ENCODE measurements around the gene PLEKHA8. TPM values are rescaled to one million over a fixed set of nuclear protein-coding genes. Genes with fewer than 3 reads are reported as not detected.

Gene PLEKHA8
- total and polyA plus RNA-seq, 2 of the 8 experiments (the other 6 are each of a cell fraction or from before 2014, with no cell fraction given), result 10.7 to 44.0 TPM

DNA sequence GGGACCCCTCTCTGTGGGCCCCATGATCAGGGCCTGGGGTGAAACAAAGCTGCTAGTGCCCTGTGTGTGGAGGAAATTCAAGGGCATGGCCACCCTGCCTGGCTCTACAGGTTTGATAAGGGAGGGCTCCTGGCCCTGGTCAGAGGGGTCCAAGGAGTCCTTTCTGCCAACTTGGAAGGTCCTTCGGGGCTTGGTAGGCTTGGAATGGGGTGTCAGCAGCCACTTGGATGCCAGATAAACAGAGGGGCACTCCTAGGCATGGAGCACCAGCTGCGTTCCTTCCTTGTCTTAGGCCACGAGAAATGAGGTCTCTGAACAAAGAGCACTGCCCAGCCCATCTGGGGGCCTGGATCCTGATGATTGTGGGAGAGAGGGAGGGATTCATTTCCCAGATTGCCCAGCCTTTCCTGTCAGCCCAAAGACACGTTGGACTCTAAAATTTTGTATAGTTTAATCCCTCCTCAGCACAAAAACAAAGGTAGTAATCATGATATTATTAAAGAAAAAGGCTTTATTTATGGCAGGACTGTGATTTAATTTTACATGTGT is 111.7 kb downstream of the PLEKHA8 start:
- Histone ChIP-seq H2BK5ac (ENCODE audit: low read depth, low read length) (no peak overlapping the region), H4K8ac (ENCODE audit: extremely low read depth, insufficient read depth, low read length) (no peak overlapping the region), H3K79me2 (ENCODE audit: control insufficient read depth in 1 of 2, insufficient read depth in 2 of 2, low read length in 2 of 2) (no peaks in the 10 kb centered on the region; a peak in 1 of 4 replicates), H3K4me2 (ENCODE audit: insufficient read depth in 1 of 2, low read depth in 2 of 2, low read length in 2 of 2) (no peak overlapping the region), H2BK15ac (ENCODE audit: low read length) (no peak overlapping the region), H4K5ac (ENCODE audit: insufficient read length, low read depth, low read length) (no peak overlapping the region), H2BK12ac (ENCODE audit: low read depth, low read length) (no peak overlapping the region), H3K14ac (ENCODE audit: insufficient read length) (no peak overlapping the region), H3K56ac (replicated peaks; ENCODE audit: insufficient read length, low read depth, low read length) (no peak overlapping the region), H2BK20ac (ENCODE audit: low read length) (no peak overlapping the region), H3K9me3 (ENCODE audit: insufficient read depth in 2 of 2, low read depth in 1 of 2, low read length in 1 of 2) (no peaks in the 10 kb centered on the region), H3K23me2 (ENCODE audit: low read depth, low read length) (peaks cover 11% of the 10 kb centered on the region), H2BK120ac (replicated peaks; ENCODE audit: low read depth, low read length) (no peak overlapping the region), H4K20me1 (replicated peaks in 1 of 2; ENCODE audit: control insufficient read depth in 1 of 2, insufficient read depth in 2 of 2, low read length in 2 of 2) (peaks cover 0 to 5% of the 10 kb centered on the region in 2 experiments), H2AK5ac (ENCODE audit: low read depth, low read length) (no peak overlapping the region), H3K4me3 (ENCODE audit: extremely low read depth in 1 of 4, insufficient read depth in 2 of 4, low read depth in 3 of 4, low read length in 4 of 4) (no peak overlapping the region), H3K4ac (replicated peaks; ENCODE audit: insufficient read length, low read depth, low read length) (no peak overlapping the region), H3K18ac (ENCODE audit: extremely low read depth, low read length) (no peak overlapping the region), H3K4me1 (replicated peaks in 1 of 4; ENCODE audit: control insufficient read depth in 3 of 4, insufficient read depth in 4 of 4, low read length in 3 of 4) (peaks cover 0 to 4% (median 0%) of the 10 kb centered on the region in 4 experiments; a peak in 1 of 7 replicates), H3K27ac (ENCODE audit: low read depth, low read length) (no peak overlapping the region), H3K9ac (replicated peaks in 1 of 4; ENCODE audit: extremely low read depth in 1 of 4, low read depth in 3 of 4, low read length in 3 of 4) (no peak overlapping the region; a peak in 1 of 7 replicates), H2AFZ (ENCODE audit: low read length) (no peak overlapping the region), H3K23ac (ENCODE audit: insufficient read length) (no peak overlapping the region), H3K27me3 (replicated peaks in 1 of 4; ENCODE audit: control insufficient read depth in 3 of 4, extremely low read depth in 1 of 4, insufficient read depth in 3 of 4, low read length in 3 of 4) (peaks cover 3 to 19% (median 15%) of the 10 kb centered on the region in 4 experiments), H3K79me1 (ENCODE audit: low read depth, low read length) (no peaks in the 10 kb centered on the region), H4K91ac (replicated peaks; ENCODE audit: insufficient read length, low read length) (no peak overlapping the region), H3K36me3 (ENCODE audit: control insufficient read depth in 2 of 4, insufficient read depth in 4 of 4, low read length in 3 of 4) (no peaks in the 10 kb centered on the region)
- 75% methylated on average over 4 of the region's 4 CpGs; no CpG with 5 or more reads in 1 of the 2 experiments for WGBS, 2 experiments (ENCODE audit: extremely low coverage in 1 of 2, insufficient coverage in 1 of 2, insufficient read length in 1 of 2, insufficient replicate concordance in 2 of 2, low coverage in 1 of 2, low lambda C conversion rate in 2 of 2, missing lambda C conversion rate in 1 of 2)
- ChIA-PET CTCF (ENCODE audit: partially characterized antibody) (interaction anchor here (1.7 kb wide), 1 partner anchor 424 kb away, joined by 4 read pairs; no protein-coding TSS in a partner anchor), POLR2A (ENCODE audit: partially characterized antibody) (no interaction called here)
- DNase-seq (ENCODE audit: low read depth in 1 of 2, low spot score in 2 of 2) (no peak), FAIRE-seq (no peak)
- TF ChIP-seq TEAD4 (IDR thresholded peaks at IDR 0.05; ENCODE audit: low read depth, low read length) (no peak), SP2 (IDR thresholded peaks at IDR 0.05; ENCODE audit: low read length) (no peak), POU5F1 (IDR thresholded peaks at IDR 0.05; ENCODE audit: low read depth, low read length) (no peak), SIX5 (IDR thresholded peaks at IDR 0.05; ENCODE audit: low read depth, low read length) (no peak), KDM4A (IDR thresholded peaks at IDR 0.05; ENCODE audit: low read depth, low read length, severe bottlenecking) (no peak), EP300 (IDR thresholded peaks at IDR 0.05; ENCODE audit: borderline replicate concordance in 1 of 2, low read depth in 2 of 2, low read length in 2 of 2) (no peak), SUZ12 (IDR thresholded peaks at IDR 0.05; ENCODE audit: low read length) (no peak), CTBP2 (IDR thresholded peaks at IDR 0.05; ENCODE audit: borderline replicate concordance, insufficient read depth, insufficient read length, low read length) (no peak), POLR2AphosphoS5 (IDR thresholded peaks at IDR 0.05; ENCODE audit: low read depth, low read length) (no peak), SP1 (IDR thresholded peaks at IDR 0.05; ENCODE audit: low read depth, low read length) (no peak), HDAC2 (IDR thresholded peaks at IDR 0.05; ENCODE audit: borderline replicate concordance in 1 of 2, low read depth in 2 of 2, low read length in 2 of 2) (no peak)
- TF ChIP-seq, protein P1, sequence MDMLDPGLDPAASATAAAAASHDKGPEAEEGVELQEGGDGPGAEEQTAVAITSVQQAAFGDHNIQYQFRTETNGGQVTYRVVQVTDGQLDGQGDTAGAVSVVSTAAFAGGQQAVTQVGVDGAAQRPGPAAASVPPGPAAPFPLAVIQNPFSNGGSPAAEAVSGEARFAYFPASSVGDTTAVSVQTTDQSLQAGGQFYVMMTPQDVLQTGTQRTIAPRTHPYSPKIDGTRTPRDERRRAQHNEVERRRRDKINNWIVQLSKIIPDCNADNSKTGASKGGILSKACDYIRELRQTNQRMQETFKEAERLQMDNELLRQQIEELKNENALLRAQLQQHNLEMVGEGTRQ (IDR thresholded peaks at IDR 0.05; ENCODE audit: low read length), result no peak
